ENCODE results near the gene OLFM2. TPM values are rescaled to one million over a fixed set of nuclear protein-coding genes. Genes with fewer than 3 reads are reported as not detected.
A peak's percentile ranks its signal among the peaks of the same experiment; 100 is the strongest.
"Not testable (repeated sequence)": the region's sequence is repeated elsewhere in the genome, so short reads cannot be mapped to it uniquely, and the experiment has no call there.

Gene OLFM2
- polyA plus RNA-seq, 2 of the 4 experiments (the other 2 are of a cell fraction), result 6.5 to 8.0 TPM

- TF ChIP-seq CTCF (IDR thresholded peaks at IDR 0.05), result peak; percentile 48
- no peak for TF ChIP-seq FOSB (CRISPR knock-in tag; IDR thresholded peaks at IDR 0.05)
- peak; percentile 66 for TF ChIP-seq BHLHE40 (IDR thresholded peaks at IDR 0.05; ENCODE audit: low read depth, low read length)
These were observed 89.1 kb downstream of the OLFM2 start (continued) for GRCh38 chr19:9847087-9847671.

- POLR2A ChIA-PET; H3K9me3 ChIP-seq; CTCF ChIA-PET; H3K4me2 ChIP-seq; H3K27ac ChIP-seq; H3K4me1 ChIP-seq; H3K4me3 ChIP-seq; DNase-seq (ENCODE audit: low read depth in 1 of 2, low spot score in 1 of 2); FAIRE-seq; ATAC-seq: not testable (repeated sequence)
- 100% methylated on average over 11 of the region's 12 CpGs for WGBS (ENCODE audit: missing lambda C conversion rate)
These were observed 92.6 kb downstream of the OLFM2 start for GRCh38 chr19:9843626-9844273.

- no peak for TF ChIP-seq TFCP2L1 (CRISPR knock-in tag; IDR thresholded peaks at IDR 0.05)
- no peak for ATAC-seq
These were observed 93.3 kb downstream of the OLFM2 start for GRCh38 chr19:9842834-9843625.

GRCh38 chr19:9839415-9839814 is 96.9 kb downstream of the OLFM2 start:
- 100% methylated on average over 1 of the region's 1 CpG for WGBS (ENCODE audit: missing lambda C conversion rate)
- H3K9me3 ChIP-seq, result no peaks in the 10 kb centered on the region
- H3K4me2 ChIP-seq, result no peak overlapping the region
- ATAC-seq (no peak), FAIRE-seq (no peak), DNase-seq (ENCODE audit: low read depth in 1 of 2, low spot score in 1 of 2) (no peak)
- CTCF ChIA-PET, result interaction anchor here (1.0 to 1.3 kb wide), 2 partner anchors 8 to 91 kb away, joined by 4 to 6 read pairs; no protein-coding TSS in a partner anchor
- H3K4me3 ChIP-seq, result no peak overlapping the region
- H3K27ac ChIP-seq, result no peak overlapping the region
- POLR2A ChIA-PET, result no interaction called here
- TF ChIP-seq RAD21 (conservative IDR thresholded peaks at IDR 0.05 in 1 of 2, IDR thresholded peaks at IDR 0.05 in 1 of 2) (no peak), HMGXB4 (CRISPR knock-in tag; IDR thresholded peaks at IDR 0.05; ENCODE audit: borderline replicate concordance) (no peak), REST (IDR thresholded peaks at IDR 0.05) (no peak), ZC3H11A (IDR thresholded peaks at IDR 0.05) (no peak), ZNF302 (CRISPR knock-in tag; IDR thresholded peaks at IDR 0.05) (no peak), MAX (IDR thresholded peaks at IDR 0.05) (no peak), E2F6 (IDR thresholded peaks at IDR 0.05; ENCODE audit: borderline replicate concordance, low read depth) (no peak), EHF (CRISPR knock-in tag; IDR thresholded peaks at IDR 0.05) (no peak), KDM5A (IDR thresholded peaks at IDR 0.05) (no peak), JUN (IDR thresholded peaks at IDR 0.05) (no peak), SMC3 (IDR thresholded peaks at IDR 0.05) (no peak), EP300 (IDR thresholded peaks at IDR 0.05) (no peak), RFX5 (IDR thresholded peaks at IDR 0.05) (no peak), HOXB13 (CRISPR knock-in tag; IDR thresholded peaks at IDR 0.05; ENCODE audit: low read depth) (no peak), FOSB (CRISPR knock-in tag; IDR thresholded peaks at IDR 0.05) (no peak)
- H3K4me1 ChIP-seq, result peaks cover 8% of the 10 kb centered on the region

More at GRCh38 chr19:9842834-9843625, 93.3 kb downstream of the OLFM2 start:
- no peaks in the 10 kb centered on the region for H3K4me1 ChIP-seq
- no peak overlapping the region for H3K4me3 ChIP-seq
- ChIA-PET POLR2A (no interaction called here), CTCF (interaction anchor here (1.7 kb wide), 1 partner anchor 71 kb away, joined by 3 read pairs; no protein-coding TSS in a partner anchor)
- no peak for DNase-seq (ENCODE audit: low read depth in 1 of 2, low spot score in 1 of 2)
- H3K27ac ChIP-seq, result no peak overlapping the region
- WGBS (ENCODE audit: missing lambda C conversion rate), result 89% methylated on average over 3 of the region's 9 CpGs
- H3K9me3 ChIP-seq, result no peaks in the 10 kb centered on the region
- no peak overlapping the region for H3K4me2 ChIP-seq
- FAIRE-seq, result no peak
